Measurements from ENCODE around the gene GFM2. TPM values are rescaled to one million over a fixed set of nuclear protein-coding genes. Genes with fewer than 3 reads are reported as not detected.

GFM2 gene
- total and polyA plus RNA-seq, 2 donors from 2014 or later: 18.9 to 28.0 TPM

DNA sequence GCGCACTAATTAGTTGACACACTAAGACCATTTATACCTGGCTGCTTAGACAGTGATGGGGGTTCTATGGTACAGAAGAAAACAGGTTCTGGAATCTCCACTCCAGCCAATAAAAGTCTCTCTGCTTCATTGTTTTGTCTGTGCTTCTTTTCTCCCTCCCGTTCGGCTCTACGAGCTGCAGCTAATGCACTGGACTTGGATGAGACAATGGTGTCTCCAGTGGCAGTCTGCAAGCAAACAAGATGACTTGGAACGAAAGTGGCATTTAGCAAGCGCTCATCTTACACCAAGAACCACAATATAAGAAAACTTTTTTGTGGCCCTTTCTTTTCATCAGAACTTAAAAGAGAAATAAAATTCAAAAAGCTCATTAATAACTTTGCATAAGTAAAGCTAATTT is 30.2 kb downstream of the GFM2 start:
- intact Hi-C loops (cut with DNase I): no loop called here
- no peaks in the 10 kb centered on the region for H3K4me1 ChIP-seq (ENCODE audit: control insufficient read depth in 2 of 3, insufficient read depth in 2 of 3, low read depth in 1 of 3, low read length in 3 of 3)
- no peak overlapping the region for H3K27ac ChIP-seq (ENCODE audit: low read depth in 2 of 2, low read length in 2 of 2)
- no peak for FAIRE-seq
- DNase-seq: no peak
- no peaks in the 10 kb centered on the region for H3K27me3 ChIP-seq (ENCODE audit: control insufficient read depth, insufficient read depth, low read length)
- H3K36me3 ChIP-seq (ENCODE audit: control insufficient read depth in 2 of 3, insufficient read depth in 3 of 3, low read length in 3 of 3): peaks cover 2 to 18% (median 14%) of the 10 kb centered on the region in 3 donors
- no peak overlapping the region for H3K4me3 ChIP-seq (ENCODE audit: low read length in 3 of 3)
- TF ChIP-seq CTCF (IDR thresholded peaks at IDR 0.05; ENCODE audit: borderline replicate concordance, extremely low read depth, insufficient read depth): no peak
- H3K9me3 ChIP-seq (ENCODE audit: control insufficient read depth in 2 of 3, insufficient read depth in 1 of 3, low read length in 3 of 3): no peaks in the 10 kb centered on the region
- H3K9ac ChIP-seq (ENCODE audit: low read length in 3 of 3): no peak overlapping the region

GRCh38 chr5:74725331-74725730 is 41.6 kb downstream of the GFM2 start:
- H3K4me1 ChIP-seq (ENCODE audit: control insufficient read depth in 2 of 3, insufficient read depth in 2 of 3, low read depth in 1 of 3, low read length in 3 of 3): no peaks in the 10 kb centered on the region
- no peak overlapping the region for H3K27ac ChIP-seq (ENCODE audit: low read depth in 2 of 2, low read length in 2 of 2)
- no peak overlapping the region for H3K4me3 ChIP-seq (ENCODE audit: low read length in 3 of 3)
- DNase-seq: no peak
- intact Hi-C loops (cut with DNase I): no loop called here
- no peaks in the 10 kb centered on the region for H3K9me3 ChIP-seq (ENCODE audit: control insufficient read depth in 2 of 3, insufficient read depth in 1 of 3, low read length in 3 of 3)
- H3K36me3 ChIP-seq (ENCODE audit: control insufficient read depth in 2 of 3, insufficient read depth in 3 of 3, low read length in 3 of 3): peaks cover 7 to 20% (median 19%) of the 10 kb centered on the region in 3 donors
- H3K9ac ChIP-seq (ENCODE audit: low read length in 3 of 3): no peak overlapping the region
- FAIRE-seq: no peak
- H3K27me3 ChIP-seq (ENCODE audit: control insufficient read depth, insufficient read depth, low read length): no peaks in the 10 kb centered on the region
- TF ChIP-seq CTCF (IDR thresholded peaks at IDR 0.05; ENCODE audit: borderline replicate concordance, extremely low read depth, insufficient read depth): no peak

GRCh38 chr5:74722271-74722670 is 44.6 kb downstream of the GFM2 start:
- FAIRE-seq (no peak), DNase-seq (no peak)
- Histone ChIP-seq H3K4me3 (ENCODE audit: low read length in 3 of 3) (no peak overlapping the region), H3K9ac (ENCODE audit: low read length in 3 of 3) (no peak overlapping the region), H3K27ac (ENCODE audit: low read depth in 2 of 2, low read length in 2 of 2) (no peak overlapping the region), H3K27me3 (ENCODE audit: control insufficient read depth, insufficient read depth, low read length) (no peaks in the 10 kb centered on the region), H3K4me1 (ENCODE audit: control insufficient read depth in 2 of 3, insufficient read depth in 2 of 3, low read depth in 1 of 3, low read length in 3 of 3) (no peaks in the 10 kb centered on the region), H3K36me3 (ENCODE audit: control insufficient read depth in 2 of 3, insufficient read depth in 3 of 3, low read length in 3 of 3) (peaks cover 7 to 28% (median 23%) of the 10 kb centered on the region in 3 donors), H3K9me3 (ENCODE audit: control insufficient read depth in 2 of 3, insufficient read depth in 1 of 3, low read length in 3 of 3) (no peaks in the 10 kb centered on the region)
- intact Hi-C loops (cut with DNase I): no loop called here
- no peak for TF ChIP-seq CTCF (IDR thresholded peaks at IDR 0.05; ENCODE audit: borderline replicate concordance, extremely low read depth, insufficient read depth)

GRCh38 chr5:74717596-74717995 is 49.3 kb downstream of the GFM2 start:
- Histone ChIP-seq H3K4me1 (ENCODE audit: control insufficient read depth in 2 of 3, insufficient read depth in 2 of 3, low read depth in 1 of 3, low read length in 3 of 3) (no peaks in the 10 kb centered on the region), H3K27ac (ENCODE audit: low read depth in 2 of 2, low read length in 2 of 2) (no peak overlapping the region), H3K36me3 (ENCODE audit: control insufficient read depth in 2 of 3, insufficient read depth in 3 of 3, low read length in 3 of 3) (peaks cover 2 to 15% (median 8%) of the 10 kb centered on the region in 3 donors), H3K9ac (ENCODE audit: low read length in 3 of 3) (no peak overlapping the region), H3K9me3 (ENCODE audit: control insufficient read depth in 2 of 3, insufficient read depth in 1 of 3, low read length in 3 of 3) (no peaks in the 10 kb centered on the region), H3K27me3 (ENCODE audit: control insufficient read depth, insufficient read depth, low read length) (no peaks in the 10 kb centered on the region), H3K4me3 (ENCODE audit: low read length in 3 of 3) (no peak overlapping the region)
- no peak for FAIRE-seq
- no peak for DNase-seq
- intact Hi-C loops (cut with DNase I): no loop called here
- no peak for TF ChIP-seq CTCF (IDR thresholded peaks at IDR 0.05; ENCODE audit: borderline replicate concordance, extremely low read depth, insufficient read depth)

Measured in kidney (tissue), 14 donors.